22Rv1 (cell line): Measurements from ENCODE around the gene GATAD2B.

Experiments
- H3K27ac ChIP-seq: fragments of 450-650 bp; 2 replicates; pipeline ENCODE4 v1.5.1; 2017
- CTCF ChIP-seq: fragments of 450-650 bp; IDR thresholded peaks from 2 replicates; pipeline ENCODE4 v1.5.1; 2017; ENCODE audit warnings: mild to moderate bottlenecking
- ZFX ChIP-seq: fragments of 450-650 bp; IDR thresholded peaks from 2 replicates; pipeline ENCODE4 v1.6.1; 2017; ENCODE audit warnings: antibody characterized with exemption, borderline replicate concordance

GATAD2B gene

GRCh38 chr1:153760440-153760839 lies 162.3 kb downstream of the GATAD2B start:
- TF ChIP-seq ZFX (no peak), CTCF (no peak)
- H3K27ac ChIP-seq: no peak overlapping the region
